Right lobe of liver (tissue), 4 donors: ENCODE data around the gene C11orf52.

ENCODE experiments used
- CTCF ChIP-seq, 4 donors: fragments of 200-600 bp in 3 of 4; fragments of 450-650 bp in 1 of 4; IDR thresholded peaks; one replicate each; pipeline versions ENCODE4 v1.5.1 to v1.8.0; 2016 to 2022; ENCODE audit warnings: antibody characterized with exemption in 4 of 4, mild to moderate bottlenecking in 2 of 4
- POLR2A ChIP-seq: fragments of 450-650 bp; IDR thresholded peaks from one replicate; pipeline ENCODE4 v1.6.1; 2017; ENCODE audit warnings: antibody characterized with exemption, mild to moderate bottlenecking
- donor health status: DM: no; HTN: no; CAD: no.
- donor health status: DM: no; HTN: no; CAD: no.
- donor health status: DM: no; HTN: yes; CAD: no.

- TF ChIP-seq CTCF (IDR thresholded peaks at IDR 0.05) (no peak), POLR2A (no peak)
Observed at GRCh38 chr11:111871693-111872161, 47.0 kb upstream of the C11orf52 start.
